ENCODE measurements around the gene CAPZA2. TPM values are rescaled to one million over a fixed set of nuclear protein-coding genes. Genes with fewer than 3 reads are reported as not detected.

Gene CAPZA2
- total and polyA plus RNA-seq, 9 of the 15 experiments (the other 6 are each of a cell fraction or from before 2014, with no cell fraction given): 67.0 to 524 (median 176) TPM

DNA sequence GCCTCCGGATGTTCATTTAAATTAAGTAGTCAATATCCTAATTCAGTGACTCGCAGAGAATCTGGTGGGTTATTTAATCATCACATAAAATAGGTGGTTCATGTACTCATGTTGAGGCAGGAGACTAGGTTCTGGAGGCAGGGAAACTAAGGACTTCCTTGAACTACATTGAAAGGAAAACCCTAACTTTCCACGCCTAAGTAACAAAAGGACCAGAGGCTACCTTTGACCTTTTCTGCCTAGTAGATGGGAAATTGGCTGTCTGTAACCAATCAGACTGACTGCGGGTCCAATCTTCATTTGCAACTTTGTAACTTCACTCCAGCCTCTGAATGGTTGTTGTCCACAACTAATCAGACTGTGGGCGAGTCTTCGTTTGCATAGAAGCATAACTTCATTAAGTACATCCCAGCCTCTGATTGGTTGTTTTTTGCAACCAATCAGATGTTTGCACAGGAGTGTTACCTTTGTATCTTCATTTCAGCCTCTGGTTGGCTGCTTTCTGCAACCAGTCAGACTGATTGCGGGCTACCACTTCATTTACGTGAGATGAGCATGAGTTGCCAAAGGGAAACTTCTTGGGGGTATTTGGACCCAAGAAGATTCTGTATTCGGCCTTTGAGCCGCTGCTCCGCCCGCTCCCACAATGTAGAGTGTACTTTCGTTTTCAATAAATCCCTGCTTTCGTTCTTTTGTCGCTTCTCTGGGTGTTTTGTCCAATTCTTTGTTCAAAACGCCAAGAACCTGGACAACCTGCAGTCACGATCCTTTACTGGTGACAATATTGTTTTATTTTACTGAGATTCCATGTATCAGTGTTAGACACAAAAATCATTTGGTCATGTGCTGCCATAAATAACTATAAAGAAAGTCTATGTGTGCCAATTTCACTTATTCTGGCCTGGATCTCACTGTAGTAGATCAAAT, 89.2 kb downstream of the CAPZA2 start (continued):
- peak; percentile 43 to 48; a peak in 2 of 4 replicates for TF ChIP-seq NRF1 (conservative IDR thresholded peaks at IDR 0.05 in 1 of 2, IDR thresholded peaks at IDR 0.05 in 1 of 2)
- peak; percentile 75 for TF ChIP-seq POLR2B (IDR thresholded peaks at IDR 0.05; ENCODE audit: low read depth, partially characterized antibody)
- TF ChIP-seq MTA1 (IDR thresholded peaks at IDR 0.05; ENCODE audit: borderline replicate concordance): 0 out of 2 replicates have a peak, but pooled peaks have one; percentile 17
- TF ChIP-seq ZNF175 (CRISPR knock-in tag; IDR thresholded peaks at IDR 0.05; ENCODE audit: low read depth): peak; percentile 76; the same call in 1 of the 2 replicates
- TF ChIP-seq, protein P1, sequence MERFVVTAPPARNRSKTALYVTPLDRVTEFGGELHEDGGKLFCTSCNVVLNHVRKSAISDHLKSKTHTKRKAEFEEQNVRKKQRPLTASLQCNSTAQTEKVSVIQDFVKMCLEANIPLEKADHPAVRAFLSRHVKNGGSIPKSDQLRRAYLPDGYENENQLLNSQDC (CRISPR knock-in tag; IDR thresholded peaks at IDR 0.05): peak; percentile 66; the same call in 1 of the 2 replicates
- TF ChIP-seq CTBP1 (IDR thresholded peaks at IDR 0.05; ENCODE audit: borderline replicate concordance): peak; percentile 42
- TF ChIP-seq, protein P2, sequence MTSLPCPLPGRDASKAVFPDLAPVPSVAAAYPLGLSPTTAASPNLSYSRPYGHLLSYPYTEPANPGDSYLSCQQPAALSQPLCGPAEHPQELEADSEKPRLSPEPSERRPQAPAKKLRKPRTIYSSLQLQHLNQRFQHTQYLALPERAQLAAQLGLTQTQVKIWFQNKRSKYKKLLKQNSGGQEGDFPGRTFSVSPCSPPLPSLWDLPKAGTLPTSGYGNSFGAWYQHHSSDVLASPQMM (CRISPR knock-in tag; IDR thresholded peaks at IDR 0.05): no peak
- TF ChIP-seq TEAD4 (IDR thresholded peaks at IDR 0.05; ENCODE audit: low read length): 0 out of 2 replicates have a peak, but pooled peaks have one; percentile 2
- TF ChIP-seq TEAD4 (CRISPR knock-in tag; IDR thresholded peaks at IDR 0.05; ENCODE audit: borderline replicate concordance): no peak
- peak; percentile 78; the same call in 1 of the 2 replicates for TF ChIP-seq LCOR (CRISPR knock-in tag; IDR thresholded peaks at IDR 0.05)
- peak; percentile 73 for TF ChIP-seq FOXM1 (IDR thresholded peaks at IDR 0.05; ENCODE audit: low read depth)
- TF ChIP-seq FOXM1 (CRISPR knock-in tag; IDR thresholded peaks at IDR 0.05; ENCODE audit: low read depth): no peak
- no peak for TF ChIP-seq RAD51 (IDR thresholded peaks at IDR 0.05; ENCODE audit: borderline replicate concordance, low read depth)
- peak in 1 of 2 experiments; percentile 12; a peak in 1 of 4 replicates for TF ChIP-seq MAZ (CRISPR knock-in tag; conservative IDR thresholded peaks at IDR 0.05 in 1 of 2, IDR thresholded peaks at IDR 0.05 in 1 of 2)
- peak; percentile 90 for TF ChIP-seq POLR2AphosphoS5 (IDR thresholded peaks at IDR 0.05; ENCODE audit: control insufficient read depth, insufficient read depth, low read depth, low read length)
- TF ChIP-seq CC2D1A (IDR thresholded peaks at IDR 0.05): peak; percentile 90; the same call in 1 of the 2 replicates
- TF ChIP-seq SETDB1 (IDR thresholded peaks at IDR 0.05; ENCODE audit: low read length): no peak
- TF ChIP-seq BACH1 (tag; IDR thresholded peaks at IDR 0.05): 0 out of 2 replicates have a peak, but pooled peaks have one; percentile 6
- no peak for TF ChIP-seq SREBF2 (CRISPR knock-in tag; IDR thresholded peaks at IDR 0.05)
- peak; percentile 14; the same call in 1 of the 2 replicates for TF ChIP-seq RNF2 (IDR thresholded peaks at IDR 0.05)
- no peak for TF ChIP-seq U2AF1 (optimal IDR thresholded peaks at IDR 0.05; ENCODE audit: low read depth, low read length)
- TF ChIP-seq, protein P3, sequence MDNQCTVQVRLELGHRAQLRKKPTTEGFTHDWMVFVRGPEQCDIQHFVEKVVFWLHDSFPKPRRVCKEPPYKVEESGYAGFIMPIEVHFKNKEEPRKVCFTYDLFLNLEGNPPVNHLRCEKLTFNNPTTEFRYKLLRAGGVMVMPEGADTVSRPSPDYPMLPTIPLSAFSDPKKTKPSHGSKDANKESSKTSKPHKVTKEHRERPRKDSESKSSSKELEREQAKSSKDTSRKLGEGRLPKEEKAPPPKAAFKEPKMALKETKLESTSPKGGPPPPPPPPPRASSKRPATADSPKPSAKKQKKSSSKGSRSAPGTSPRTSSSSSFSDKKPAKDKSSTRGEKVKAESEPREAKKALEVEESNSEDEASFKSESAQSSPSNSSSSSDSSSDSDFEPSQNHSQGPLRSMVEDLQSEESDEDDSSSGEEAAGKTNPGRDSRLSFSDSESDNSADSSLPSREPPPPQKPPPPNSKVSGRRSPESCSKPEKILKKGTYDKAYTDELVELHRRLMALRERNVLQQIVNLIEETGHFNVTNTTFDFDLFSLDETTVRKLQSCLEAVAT (IDR thresholded peaks at IDR 0.05): peak in 1 of 2 experiments; percentile 40; a peak in 1 of 4 replicates
- TF ChIP-seq, protein P4, sequence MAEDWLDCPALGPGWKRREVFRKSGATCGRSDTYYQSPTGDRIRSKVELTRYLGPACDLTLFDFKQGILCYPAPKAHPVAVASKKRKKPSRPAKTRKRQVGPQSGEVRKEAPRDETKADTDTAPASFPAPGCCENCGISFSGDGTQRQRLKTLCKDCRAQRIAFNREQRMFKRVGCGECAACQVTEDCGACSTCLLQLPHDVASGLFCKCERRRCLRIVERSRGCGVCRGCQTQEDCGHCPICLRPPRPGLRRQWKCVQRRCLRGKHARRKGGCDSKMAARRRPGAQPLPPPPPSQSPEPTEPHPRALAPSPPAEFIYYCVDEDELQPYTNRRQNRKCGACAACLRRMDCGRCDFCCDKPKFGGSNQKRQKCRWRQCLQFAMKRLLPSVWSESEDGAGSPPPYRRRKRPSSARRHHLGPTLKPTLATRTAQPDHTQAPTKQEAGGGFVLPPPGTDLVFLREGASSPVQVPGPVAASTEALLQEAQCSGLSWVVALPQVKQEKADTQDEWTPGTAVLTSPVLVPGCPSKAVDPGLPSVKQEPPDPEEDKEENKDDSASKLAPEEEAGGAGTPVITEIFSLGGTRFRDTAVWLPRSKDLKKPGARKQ (CRISPR knock-in tag; IDR thresholded peaks at IDR 0.05): 0 out of 2 replicates have a peak, but pooled peaks have one; percentile 44

Data from K562 (cell line).